DMS 273 treated with DMSO at 0.1 percent for 48 hours (cell line): ENCODE results near the gene SUPT20HL1.

ENCODE experiments used
- DNase-seq: peaks from one replicate; lab custom pipeline; 2025; lab: John Stamatoyannopoulos, UW

Gene SUPT20HL1

GRCh38 chrX:24396236-24396930 is 35.9 kb downstream of the SUPT20HL1 start:
- no peak for DNase-seq

GRCh38 chrX:24396931-24397279 is 36.5 kb downstream of the SUPT20HL1 start:
- no peak for DNase-seq

GRCh38 chrX:24398766-24399165 is 38.3 kb downstream of the SUPT20HL1 start:
- DNase-seq = no peak

GRCh38 chrX:24399550-24399949 is 39.1 kb downstream of the SUPT20HL1 start:
- DNase-seq = no peak

GRCh38 chrX:24405959-24406358 is 45.5 kb downstream of the SUPT20HL1 start:
- DNase-seq = no peak
